Caco-2 (cell line): ENCODE data around the gene BHLHE23. TPM values are rescaled to one million over a fixed set of nuclear protein-coding genes. Genes with fewer than 3 reads are reported as not detected.

Experiments used
- BruUV-seq: library from RNA; stranded (reverse); fragments of 400-500 nt; replicated peaks from 2 replicates; lab custom pipeline; 2021; lab: Mats Ljungman, UMichigan
- CTCF ChIA-PET: fragments of 300-600 bp; sonication (Branson Sonifier 250); formaldehyde crosslinking; loops from one replicate; lab custom pipeline; 2022; ENCODE audit warnings: antibody characterized with exemption; lab: Charles Lee
- POLR2A ChIA-PET: fragments of 300-600 bp; sonication (Branson Sonifier 250); formaldehyde crosslinking; loops from one replicate; lab custom pipeline; 2022; ENCODE audit warnings: antibody characterized with exemption; lab: Charles Lee
- DNase-seq, 2 experiments: peaks; one replicate each; pipeline versions ENCODE4 v3.0.0 to v3.0.0-alpha.2; 2020 to 2022
- H3K27me3 ChIP-seq: replicated peaks from 2 replicates; pipeline ENCODE4 v1.6.0; 2011; ENCODE audit warnings: low read length; ENCODE audit not compliant: control insufficient read depth, insufficient read depth
- H3K36me3 ChIP-seq: 2 replicates; pipeline ENCODE4 v1.5.1; 2011; ENCODE audit warnings: low read length; ENCODE audit not compliant: control insufficient read depth, insufficient read depth
- H3K4me1 ChIP-seq: fragments of 250-450 bp; sonication (Bioruptor Pico); 2 replicates; pipeline ENCODE4 v1.5.1; 2020; ENCODE audit warnings: mild to moderate bottlenecking
- H3K4me3 ChIP-seq: 2 replicates; pipeline ENCODE4 v1.5.1; 2011; ENCODE audit warnings: low read depth, mild to moderate bottlenecking, control low read depth, low read length
- H3K9me3 ChIP-seq: fragments of 250-450 bp; sonication (Bioruptor Pico); 2 replicates; pipeline ENCODE4 v1.5.1; 2020; ENCODE audit warnings: mild to moderate bottlenecking, moderate library complexity
- H3K27ac Mint-ChIP-seq: one replicate; pipeline ENCODE4 v1.8.0; 2022; ENCODE audit warnings: mixed read lengths; ENCODE audit not compliant: unreplicated experiment
- H3K27me3 Mint-ChIP-seq: one replicate; pipeline ENCODE4 v1.8.0; 2022; ENCODE audit warnings: mixed read lengths; ENCODE audit not compliant: insufficient read depth, unreplicated experiment
- H3K36me3 Mint-ChIP-seq: one replicate; pipeline ENCODE4 v1.8.0; 2022; ENCODE audit warnings: mild to moderate bottlenecking, mixed read lengths; ENCODE audit not compliant: insufficient read depth, unreplicated experiment
- H3K4me1 Mint-ChIP-seq: one replicate; pipeline ENCODE4 v1.8.0; 2022; ENCODE audit warnings: low read depth, mixed read lengths; ENCODE audit not compliant: unreplicated experiment
- H3K4me3 Mint-ChIP-seq: one replicate; pipeline ENCODE4 v1.8.0; 2022; ENCODE audit warnings: mild to moderate bottlenecking, moderate library complexity, mixed read lengths; ENCODE audit not compliant: unreplicated experiment
- H3K9me3 Mint-ChIP-seq: one replicate; pipeline ENCODE4 v1.8.0; 2022; ENCODE audit warnings: mixed read lengths; ENCODE audit not compliant: unreplicated experiment
- intact Hi-C: fragments of 100-400 bp; cut with micrococcal nuclease; formaldehyde crosslinking; loops from one replicate; pipeline ENCODE4 v1.10.0; 2022; ENCODE audit not compliant: unreplicated experiment
- total RNA-seq: library from RNA; stranded (reverse); gene quantifications from 2 replicates; pipeline ENCODE4 v1.2.3, GENCODE V29; 2022
- TF ChIP-seq, protein P1 (sequence below), 2 experiments: fragments of 200-600 bp in 1 of 2; IDR thresholded peaks; 1 replicate in 1 of 2; 2 replicates in 1 of 2; pipeline versions ENCODE4 v1.5.1 to v1.8.0; 2011 to 2022; ENCODE audit warnings: antibody characterized with exemption in 1 of 2, control low read depth in 1 of 2, inconsistent platforms in 1 of 2, low read depth in 1 of 2, low read length in 1 of 2, mild to moderate bottlenecking in 1 of 2, moderate library complexity in 1 of 2; ENCODE audit not compliant: insufficient read depth in 1 of 2, severe bottlenecking in 1 of 2, unreplicated experiment in 1 of 2

Gene BHLHE23
- total RNA-seq, 1 experiment from 2014 or later, result 0.95 TPM

DNA sequence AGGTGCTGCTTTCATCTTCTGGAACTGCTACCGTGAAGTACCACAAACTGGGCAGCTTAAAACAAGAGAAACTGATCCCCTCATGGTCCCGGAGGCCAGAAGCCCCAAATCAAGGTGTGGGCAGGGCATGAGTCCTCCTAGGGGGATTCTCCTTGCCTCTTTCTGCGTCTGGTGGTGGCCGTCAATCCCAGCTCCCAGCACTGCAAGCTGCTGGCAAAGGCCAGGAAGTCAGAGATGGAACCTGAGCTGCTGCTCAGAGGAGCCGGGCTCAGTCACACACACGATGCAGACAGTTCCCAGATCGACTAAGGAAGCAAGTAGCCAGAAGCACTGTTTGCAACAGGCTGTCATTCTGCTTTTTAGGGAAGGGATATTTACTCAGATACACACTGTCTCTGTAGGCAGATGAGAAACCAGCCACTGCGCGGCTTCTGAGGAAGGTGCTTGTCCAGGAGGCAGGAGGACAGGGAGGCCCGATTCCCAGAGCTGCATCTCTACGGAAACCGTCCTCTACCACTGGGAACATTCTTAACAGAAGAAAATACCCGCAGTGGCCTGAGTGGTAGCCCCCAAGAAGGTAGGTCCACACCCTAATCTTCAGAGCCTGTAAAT is 15.5 kb downstream of the BHLHE23 start:
- TF ChIP-seq, protein P1, sequence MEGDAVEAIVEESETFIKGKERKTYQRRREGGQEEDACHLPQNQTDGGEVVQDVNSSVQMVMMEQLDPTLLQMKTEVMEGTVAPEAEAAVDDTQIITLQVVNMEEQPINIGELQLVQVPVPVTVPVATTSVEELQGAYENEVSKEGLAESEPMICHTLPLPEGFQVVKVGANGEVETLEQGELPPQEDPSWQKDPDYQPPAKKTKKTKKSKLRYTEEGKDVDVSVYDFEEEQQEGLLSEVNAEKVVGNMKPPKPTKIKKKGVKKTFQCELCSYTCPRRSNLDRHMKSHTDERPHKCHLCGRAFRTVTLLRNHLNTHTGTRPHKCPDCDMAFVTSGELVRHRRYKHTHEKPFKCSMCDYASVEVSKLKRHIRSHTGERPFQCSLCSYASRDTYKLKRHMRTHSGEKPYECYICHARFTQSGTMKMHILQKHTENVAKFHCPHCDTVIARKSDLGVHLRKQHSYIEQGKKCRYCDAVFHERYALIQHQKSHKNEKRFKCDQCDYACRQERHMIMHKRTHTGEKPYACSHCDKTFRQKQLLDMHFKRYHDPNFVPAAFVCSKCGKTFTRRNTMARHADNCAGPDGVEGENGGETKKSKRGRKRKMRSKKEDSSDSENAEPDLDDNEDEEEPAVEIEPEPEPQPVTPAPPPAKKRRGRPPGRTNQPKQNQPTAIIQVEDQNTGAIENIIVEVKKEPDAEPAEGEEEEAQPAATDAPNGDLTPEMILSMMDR (IDR thresholded peaks at IDR 0.05; ENCODE audit: insufficient read depth in 1 of 2, low read depth in 1 of 2, low read length in 1 of 2, severe bottlenecking in 1 of 2, unreplicated experiment in 1 of 2), result no peak
- Mint-ChIP-seq H3K27me3 (no peaks in the 10 kb centered on the region), H3K27ac (no peak overlapping the region), H3K4me1 (no peaks in the 10 kb centered on the region), H3K36me3 (no peaks in the 10 kb centered on the region), H3K4me3 (no peak overlapping the region), H3K9me3 (no peaks in the 10 kb centered on the region)
- H3K9me3 ChIP-seq, result 0 out of 2 replicates have a peak, but pooled peaks cover 5% of the 10 kb centered on the region
- no peak for DNase-seq
- H3K4me3 ChIP-seq, result no peak overlapping the region
- H3K36me3 ChIP-seq, result no peaks in the 10 kb centered on the region
- ChIA-PET CTCF (interaction anchor here (1.0 kb wide), 1 partner anchor 18 kb away, joined by 9 read pairs; no protein-coding TSS in a partner anchor), POLR2A (no interaction called here)
- peaks cover 6% of the 10 kb centered on the region; the same call in 1 of the 2 replicates for H3K4me1 ChIP-seq
- H3K27me3 ChIP-seq, result peaks cover 2% of the 10 kb centered on the region; the same call in 1 of the 2 replicates
- no TSS peak for BruUV-seq
- intact Hi-C loops, result no loop called here

DNA sequence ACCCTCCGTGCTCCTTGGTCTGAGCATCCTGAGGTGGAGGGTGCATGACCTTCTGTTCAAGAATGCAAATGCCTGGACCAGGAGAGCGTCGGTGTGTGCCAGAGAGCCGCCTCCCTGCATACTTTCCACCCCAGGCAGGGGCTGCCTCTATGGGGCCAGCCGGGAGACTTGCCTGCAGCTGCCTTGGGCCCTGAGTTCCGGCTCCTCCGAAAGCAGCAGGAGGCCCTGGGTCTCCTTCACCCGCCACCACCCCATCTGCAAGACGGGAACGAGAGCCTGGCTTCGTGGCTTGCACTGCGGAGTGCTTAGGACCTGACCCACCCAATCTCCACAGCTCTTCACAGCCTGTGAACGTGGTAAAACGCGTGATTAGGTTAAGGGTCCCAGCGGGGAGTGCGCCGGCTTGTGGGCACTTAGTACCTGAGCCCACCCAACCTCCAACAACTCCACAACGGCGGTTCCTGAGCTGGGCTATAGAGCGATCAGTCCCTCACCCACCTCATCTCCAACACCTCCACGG is 16.4 kb downstream of the BHLHE23 start:
- 0 out of 2 replicates have a peak, but pooled peaks cover 5% of the 10 kb centered on the region for H3K9me3 ChIP-seq
- no peak overlapping the region for H3K27ac Mint-ChIP-seq
- ChIA-PET POLR2A (no interaction called here), CTCF (interaction anchor here (1.0 kb wide), 1 partner anchor 19 kb away, joined by 9 read pairs; no protein-coding TSS in a partner anchor)
- intact Hi-C loops, result no loop called here
- TF ChIP-seq, protein P1 (IDR thresholded peaks at IDR 0.05; ENCODE audit: insufficient read depth in 1 of 2, low read depth in 1 of 2, low read length in 1 of 2, severe bottlenecking in 1 of 2, unreplicated experiment in 1 of 2), result no peak
- no peaks in the 10 kb centered on the region for H3K4me1 Mint-ChIP-seq
- H3K4me3 Mint-ChIP-seq, result no peak overlapping the region
- H3K27me3 ChIP-seq, result peaks cover 2% of the 10 kb centered on the region; the same call in 1 of the 2 replicates
- H3K36me3 ChIP-seq, result no peaks in the 10 kb centered on the region
- no peaks in the 10 kb centered on the region for H3K9me3 Mint-ChIP-seq
- no peaks in the 10 kb centered on the region for H3K36me3 Mint-ChIP-seq
- no peak for DNase-seq
- no TSS peak for BruUV-seq
- no peaks in the 10 kb centered on the region for H3K27me3 Mint-ChIP-seq
- H3K4me3 ChIP-seq, result no peak overlapping the region
- H3K4me1 ChIP-seq, result peaks cover 6% of the 10 kb centered on the region; the same call in 1 of the 2 replicates

DNA sequence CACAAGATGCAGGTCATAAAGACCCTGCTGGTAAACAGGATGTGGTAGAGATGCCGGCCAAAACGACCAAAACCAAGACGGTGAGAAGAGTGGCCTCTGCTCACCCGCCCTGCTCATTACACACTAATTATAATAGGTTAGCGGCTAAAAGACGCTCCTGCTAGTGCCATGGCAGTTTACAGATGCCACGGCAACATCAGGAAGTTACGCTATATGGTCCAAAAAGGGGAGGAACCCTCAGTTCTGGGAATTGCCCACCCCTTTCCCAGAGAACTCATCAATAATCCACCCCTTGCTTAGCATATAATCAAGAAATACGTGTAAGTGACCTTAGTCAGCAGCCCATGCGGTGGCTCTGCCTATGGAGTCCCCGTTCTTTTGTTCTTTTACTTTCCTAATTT is 17.6 kb downstream of the BHLHE23 start:
- no peak overlapping the region for H3K4me3 Mint-ChIP-seq
- ChIA-PET POLR2A (no interaction called here), CTCF (no interaction called here)
- no TSS peak for BruUV-seq
- TF ChIP-seq, protein P1 (IDR thresholded peaks at IDR 0.05; ENCODE audit: insufficient read depth in 1 of 2, low read depth in 1 of 2, low read length in 1 of 2, severe bottlenecking in 1 of 2, unreplicated experiment in 1 of 2), result no peak
- Histone ChIP-seq H3K27me3 (peaks cover 2% of the 10 kb centered on the region; the same call in 1 of the 2 replicates), H3K36me3 (no peaks in the 10 kb centered on the region), H3K4me3 (no peak overlapping the region), H3K4me1 (peaks cover 6% of the 10 kb centered on the region; the same call in 1 of the 2 replicates), H3K9me3 (0 out of 2 replicates have a peak, but pooled peaks cover 5% of the 10 kb centered on the region)
- H3K9me3 Mint-ChIP-seq, result no peaks in the 10 kb centered on the region
- no peak for DNase-seq
- no peak overlapping the region for H3K27ac Mint-ChIP-seq
- H3K27me3 Mint-ChIP-seq, result no peaks in the 10 kb centered on the region
- no peaks in the 10 kb centered on the region for H3K36me3 Mint-ChIP-seq
- no peaks in the 10 kb centered on the region for H3K4me1 Mint-ChIP-seq
- intact Hi-C loops, result no loop called here
